Ovary (tissue), 9 donors: ENCODE results near the gene MAPK6. TPM values are rescaled to one million over a fixed set of nuclear protein-coding genes. Genes with fewer than 3 reads are reported as not detected.
A peak's percentile ranks its signal among the peaks of the same experiment; 100 is the strongest.

Source experiments
- DNase-seq, 5 donors: peaks; one replicate each; pipeline ENCODE4 v3.0.0-alpha.2; 2019 to 2020
- H3K27ac ChIP-seq, 2 donors: fragments of 200-600 bp; one replicate each; pipeline versions ENCODE4 v1.5.1 to v1.8.0; 2019 to 2022
- H3K27me3 ChIP-seq: fragments of 200-600 bp; one replicate; pipeline ENCODE4 v1.8.0; 2022
- H3K36me3 ChIP-seq: fragments of 200-600 bp; sonication (generic); one replicate; pipeline ENCODE4 v1.5.1; 2019
- H3K4me1 ChIP-seq: one replicate; pipeline ENCODE4 v1.8.1; 2013; ENCODE audit warnings: mild to moderate bottlenecking, moderate library complexity; ENCODE audit not compliant: insufficient read depth
- H3K4me3 ChIP-seq: fragments of 200-600 bp; sonication (generic); one replicate; pipeline ENCODE4 v1.5.1; 2017
- H3K9me3 ChIP-seq, 2 donors: fragments of 200-600 bp in 1 of 2; sonication (generic) in 1 of 2; one replicate each; pipeline versions ENCODE4 v1.5.1 to v1.8.1; 2013 to 2019; ENCODE audit warnings: mild to moderate bottlenecking in 1 of 2, moderate library complexity in 1 of 2
- CTCF ChIP-seq, 3 donors: fragments of 450-650 bp in 2 of 3; fragments of 200-600 bp in 1 of 3; IDR thresholded peaks; one replicate each; pipeline versions ENCODE4 v1.5.1 to v1.8.0; 2016 to 2022; ENCODE audit warnings: antibody characterized with exemption in 3 of 3, mild to moderate bottlenecking in 1 of 3
- EP300 ChIP-seq: sonication (generic); formaldehyde crosslinking; IDR thresholded peaks from one replicate; pipeline ENCODE4 v1.6.1; 2017; ENCODE audit warnings: antibody characterized with exemption
- POLR2A ChIP-seq: fragments of 450-650 bp; IDR thresholded peaks from one replicate; pipeline ENCODE4 v1.6.1; 2017; ENCODE audit warnings: antibody characterized with exemption, mild to moderate bottlenecking, moderate library complexity
- WGBS, 3 donors: extraction: QIAGEN DNeasy Blood & Tissue Kit in 1 of 3; methylation state at CpG; one replicate each; pipeline versions ENCODE4 v1.1.5 to v1.1.7; 2013 to 2017; 5-methylcytosine and 5-hydroxymethylcytosine counted together
- intact Hi-C, 4 donors: fragments of 100-400 bp; cut with DNase I; formaldehyde crosslinking; loops; one replicate each; pipeline versions ENCODE4 v1.11.0 to v1.15.1; 2022 to 2023
- polyA plus RNA-seq, 2 donors: library from polyadenylated mRNA; stranded (reverse); fragments of 200-250 nt in 1 of 2; fragments of 350-450 nt in 1 of 2; fragmentation: Illumina TruSeq in 1 of 2; extraction: RNeasy Lipid Tissue Mini Kit (QIAGEN cat#74804) in 1 of 2; gene quantifications; one replicate each; pipeline ENCODE4 v1.2.3, GENCODE V29; 2013 to 2014
- total RNA-seq, 7 donors: library from RNA; depleted of rRNA in 2 of 7; stranded (reverse); fragments of >200 nt in 2 of 7; fragmentation: NEBNext Ultra II Directional in 3 of 7; extraction: Animal tissue kit (Norgen Biotek cat#: 25700) in 3 of 7; gene quantifications; one replicate each; pipeline versions ENCODE4 v1.1.0 to v1.2.4, GENCODE V29; 2016 to 2023
- donor health status: DM: no; HTN: no; CAD: no; lungs with moderate emphysema.
- donor health status: DM: no; HTN: no; CAD: no.
- donor health status: Bipolar disorder and iron deficiency.
- donor health status: DM: yes; HTN: yes; CAD: no.
- donor health status: DM: no; HTN: no; CAD: no.
- donor health status: DM: yes; HTN: yes; CAD: no.

The MAPK6 gene
- total and polyA plus RNA-seq, 9 donors: 5.9 to 24.5 (median 19.8) TPM

DNA sequence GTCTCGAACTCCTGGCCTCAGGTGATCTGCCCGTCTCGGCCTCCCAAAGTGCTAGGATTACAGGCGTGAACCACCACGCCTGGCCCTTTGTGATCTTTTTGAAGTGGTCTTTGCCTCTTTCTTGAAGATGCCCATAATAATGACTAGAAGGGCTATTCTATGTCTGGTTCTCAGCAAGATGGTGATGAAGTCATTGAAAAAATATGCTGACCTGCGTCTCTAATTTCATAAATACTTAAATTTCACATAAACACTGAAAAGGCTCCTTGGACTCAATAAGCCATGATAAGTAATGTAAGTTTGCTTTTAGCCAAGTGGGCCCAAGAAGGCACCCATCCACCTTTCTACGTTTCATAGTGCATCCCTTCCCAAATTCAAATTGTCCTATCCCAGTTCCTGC is 775 bp upstream of the MAPK6 start:
- H3K4me1 ChIP-seq: peaks cover 6% of the 10 kb centered on the region
- H3K9me3 ChIP-seq: no peaks in the 10 kb centered on the region
- WGBS, 3 donors: 83 to 88% (median 86%) methylated on average over 7 of the region's 7 CpGs
- intact Hi-C loops: loop anchor here in 2 of 4 donors (5.0 kb wide), 1 partner anchor 46 kb away; the partner anchor contains the start of gene LEO1 (in 2 of the 2)
- H3K27ac ChIP-seq: peak overlapping the region in 1 of 2 donors; percentile 92
- no peak for DNase-seq
- TF ChIP-seq CTCF (IDR thresholded peaks at IDR 0.05): no peak
- TF ChIP-seq EP300: no peak
- TF ChIP-seq POLR2A: no peak
- no peaks in the 10 kb centered on the region for H3K36me3 ChIP-seq
- H3K27me3 ChIP-seq: no peaks in the 10 kb centered on the region
- H3K4me3 ChIP-seq: no peak overlapping the region

- H3K9me3 ChIP-seq: no peaks in the 10 kb centered on the region
- peak overlapping the region; percentile 81 to 92 for H3K27ac ChIP-seq
- intact Hi-C loops: loop anchor here in 2 of 4 donors (5.0 kb wide), 1 partner anchor 47 kb away; the partner anchor contains the start of gene LEO1 (in 2 of the 2)
- H3K36me3 ChIP-seq: no peaks in the 10 kb centered on the region
- peak overlapping the region; percentile 84 for H3K4me3 ChIP-seq
- no peak for TF ChIP-seq EP300
- TF ChIP-seq POLR2A: peak; percentile 57
- WGBS, 3 donors: 0 to 1% (median 0%) methylated on average over 22 to 100 of the region's 100 CpGs
- peaks cover 6% of the 10 kb centered on the region for H3K4me1 ChIP-seq
- H3K27me3 ChIP-seq: no peaks in the 10 kb centered on the region
- DNase-seq: peak; percentile 82 to 88 (median 87)
Measured at GRCh38 chr15:52019394-52020220, 588 bp downstream of the MAPK6 start.

GRCh38 chr15:52020221-52021085 is 1.4 kb downstream of the MAPK6 start:
- no peak for TF ChIP-seq EP300
- TF ChIP-seq POLR2A: no peak
- TF ChIP-seq CTCF (IDR thresholded peaks at IDR 0.05): no peak
- Histone ChIP-seq H3K4me3 (peak overlapping the region; percentile 84), H3K27me3 (no peaks in the 10 kb centered on the region), H3K4me1 (peaks cover 6% of the 10 kb centered on the region), H3K9me3 (no peaks in the 10 kb centered on the region), H3K27ac (peak overlapping the region; percentile 81 to 92), H3K36me3 (no peaks in the 10 kb centered on the region)
- 1 to 3% (median 2%) methylated on average over 10 of the region's 10 CpGs for WGBS, 3 donors
- peak in 1 of 5 donors; percentile 17 for DNase-seq
- intact Hi-C loops: no loop called here

DNA sequence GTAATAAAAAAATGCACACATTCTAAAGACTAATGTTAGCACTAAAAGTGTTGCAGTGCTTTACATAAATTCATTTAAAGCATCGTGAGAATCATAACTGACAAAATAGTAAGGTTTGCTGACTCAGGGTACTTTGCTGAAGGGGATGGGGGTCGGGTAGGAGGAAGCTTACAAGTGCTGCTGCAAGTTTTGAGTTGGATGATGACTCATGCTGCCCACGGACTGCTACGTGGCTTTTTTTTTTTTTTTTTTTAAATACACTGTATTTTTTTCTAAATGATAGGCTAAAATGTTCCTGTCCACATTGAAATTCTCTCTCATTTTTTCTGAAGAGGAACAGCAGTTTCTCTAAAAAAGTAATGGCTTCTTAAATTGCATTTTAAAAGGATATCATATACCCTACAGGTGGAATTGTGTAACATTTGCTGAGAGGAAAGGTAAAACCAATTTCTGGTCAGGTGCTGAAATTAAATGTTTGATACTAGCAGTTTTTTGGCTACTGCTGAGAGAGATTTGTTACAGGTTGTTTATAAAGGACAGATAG is 2.2 kb downstream of the MAPK6 start:
- Histone ChIP-seq H3K4me3 (peak overlapping the region; percentile 84), H3K27me3 (no peaks in the 10 kb centered on the region), H3K36me3 (no peaks in the 10 kb centered on the region), H3K9me3 (no peaks in the 10 kb centered on the region), H3K27ac (no peak overlapping the region), H3K4me1 (peaks cover 6% of the 10 kb centered on the region)
- intact Hi-C loops: no loop called here
- TF ChIP-seq POLR2A: no peak
- TF ChIP-seq EP300: no peak
- no peak for TF ChIP-seq CTCF (IDR thresholded peaks at IDR 0.05)
- peak in 3 of 5 donors; percentile 41 to 67 (median 49) for DNase-seq
- WGBS, 3 donors: 0% methylated on average over 4 of the region's 4 CpGs
